PC-9 (cell line): ENCODE data around the gene SUMO2. TPM values are rescaled to one million over a fixed set of nuclear protein-coding genes. Genes with fewer than 3 reads are reported as not detected.
"Not testable (repeated sequence)": the region's sequence is repeated elsewhere in the genome, so short reads cannot be mapped to it uniquely, and the experiment has no call there.

ENCODE experiments used
- BruUV-seq: library from RNA; stranded (reverse); fragments of 400-500 nt; replicated peaks from 2 replicates; lab custom pipeline; 2021; lab: Mats Ljungman, UMichigan
- CTCF ChIA-PET: fragments of 300-600 bp; sonication (Branson Sonifier 250); formaldehyde crosslinking; loops from one replicate; lab custom pipeline; 2022; ENCODE audit warnings: antibody characterized with exemption; lab: Charles Lee
- POLR2A ChIA-PET: fragments of 300-600 bp; sonication (Branson Sonifier 250); formaldehyde crosslinking; loops from one replicate; lab custom pipeline; 2022; ENCODE audit warnings: antibody characterized with exemption; ENCODE audit not compliant: unreplicated experiment; lab: Charles Lee
- DNase-seq, 2 experiments: peaks; one replicate each; pipeline versions ENCODE4 v3.0.0 to v3.0.0-alpha.2; 2015 to 2022; ENCODE audit warnings: mixed read lengths in 1 of 2
- H2AFZ ChIP-seq: fragments of 200-600 bp; sonication (generic); 2 replicates; pipeline ENCODE4 v1.8.1; 2017; ENCODE audit warnings: antibody characterized with exemption
- H3F3A ChIP-seq: fragments of 200-600 bp; sonication (generic); 2 replicates; pipeline ENCODE4 v1.8.1; 2017; ENCODE audit warnings: antibody characterized with exemption, mild to moderate bottlenecking, low read depth; ENCODE audit not compliant: insufficient read depth
- H3K27ac ChIP-seq: fragments of 200-600 bp; sonication (generic); 2 replicates; pipeline ENCODE4 v1.6.1; 2016; ENCODE audit warnings: mixed run types
- H3K27me3 ChIP-seq: fragments of 200-600 bp; sonication (generic); 2 replicates; pipeline ENCODE4 v1.6.1; 2016; ENCODE audit warnings: low read depth, mixed run types; ENCODE audit not compliant: insufficient read depth
- H3K36me3 ChIP-seq: fragments of 200-600 bp; sonication (generic); 2 replicates; pipeline ENCODE4 v1.6.1; 2016; ENCODE audit warnings: low read depth, mixed run types
- H3K4me1 ChIP-seq: fragments of 200-600 bp; sonication (generic); replicated peaks from 2 replicates; pipeline ENCODE4 v1.6.1; 2016; ENCODE audit warnings: mixed run types; ENCODE audit not compliant: insufficient read depth
- H3K4me2 ChIP-seq: fragments of 200-600 bp; sonication (generic); 2 replicates; pipeline ENCODE4 v1.6.1; 2017; ENCODE audit warnings: mixed run types
- H3K4me3 ChIP-seq: fragments of 200-600 bp; sonication (generic); 2 replicates; pipeline ENCODE4 v1.6.1; 2016; ENCODE audit warnings: mixed run types
- H3K79me2 ChIP-seq: fragments of 200-600 bp; sonication (generic); 2 replicates; pipeline ENCODE4 v1.6.1; 2017; ENCODE audit warnings: low read depth, mixed run types
- H3K9me2 ChIP-seq: fragments of 200-600 bp; sonication (generic); 2 replicates; pipeline ENCODE4 v1.8.1; 2017; ENCODE audit warnings: mild to moderate bottlenecking; ENCODE audit not compliant: insufficient read depth
- H3K9me3 ChIP-seq: fragments of 200-600 bp; sonication (generic); 2 replicates; pipeline ENCODE4 v1.8.1; 2016; ENCODE audit warnings: low read depth; ENCODE audit not compliant: insufficient read depth
- H4K20me1 ChIP-seq: fragments of 200-600 bp; sonication (generic); 2 replicates; pipeline ENCODE4 v1.8.1; 2017; ENCODE audit not compliant: insufficient read depth
- CTCF ChIP-seq: fragments of 200-600 bp; sonication (generic); conservative IDR thresholded peaks from 2 replicates; pipeline ENCODE4 v1.6.1; 2017; ENCODE audit warnings: mixed run types, antibody characterized with exemption, mild to moderate bottlenecking, moderate library complexity
- EZH2 ChIP-seq: fragments of 200-600 bp; sonication (generic); IDR thresholded peaks from 2 replicates; pipeline ENCODE4 v1.8.0; 2017; ENCODE audit warnings: antibody characterized with exemption, low read depth
- intact Hi-C: fragments of 100-400 bp; cut with micrococcal nuclease; formaldehyde crosslinking; loops from one replicate; pipeline ENCODE4 v1.10.0; 2022; ENCODE audit not compliant: unreplicated experiment
- total RNA-seq: library from RNA; stranded (reverse); gene quantifications from 2 replicates; pipeline ENCODE4 v1.2.3, GENCODE V29; 2021

SUMO2 gene
- total RNA-seq, 1 experiment from 2014 or later, result 486 TPM

DNA sequence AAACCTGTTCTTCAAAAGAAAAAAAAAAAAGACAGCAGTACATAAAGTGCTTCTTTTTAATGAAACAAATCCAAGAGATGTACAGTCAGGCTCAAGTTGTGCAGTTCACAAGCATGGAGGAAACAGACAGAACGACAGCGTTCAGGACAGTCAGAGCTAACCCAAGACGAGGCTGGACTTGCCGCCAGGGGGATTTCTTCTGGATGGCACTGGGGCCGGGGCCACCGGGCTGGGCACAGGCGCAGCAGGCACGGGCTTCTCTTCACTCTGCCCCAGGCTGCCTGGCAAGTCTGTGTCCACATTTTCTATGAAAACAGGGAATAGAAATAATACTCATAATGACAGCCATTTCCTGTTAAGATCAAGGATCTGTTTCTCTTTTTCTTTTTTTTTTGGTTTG, 46.8 kb downstream of the SUMO2 start:
- BruUV-seq, result no TSS peak
- peaks cover 15% of the 10 kb centered on the region; the same call in 1 of the 2 replicates for H3K4me1 ChIP-seq

DNA sequence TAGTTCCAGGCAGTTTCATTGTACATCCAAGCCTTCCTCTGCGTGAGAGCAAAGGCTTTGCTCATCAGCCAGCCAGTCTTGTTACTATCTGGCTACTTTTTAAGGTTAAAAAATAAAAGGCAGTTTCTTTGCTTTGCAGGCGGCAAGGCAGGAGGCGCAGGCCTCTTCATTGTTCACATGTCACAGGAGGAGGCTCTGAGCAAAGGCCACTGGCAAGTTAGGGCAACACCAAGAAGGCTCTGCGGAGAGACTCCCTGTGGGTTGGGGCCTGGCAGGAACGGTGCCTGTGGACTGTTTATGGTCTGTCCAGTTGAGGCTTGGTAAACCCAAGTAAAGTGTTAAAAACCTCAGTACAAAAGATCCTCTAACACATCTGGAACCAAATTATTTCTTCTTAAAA, 47.3 kb downstream of the SUMO2 start:
- DNase-seq, result no peak
- TF ChIP-seq EZH2 (no peak), CTCF (no peak)
- peaks cover 22% of the 10 kb centered on the region for H3K79me2 ChIP-seq

More for the DNA sequence above, 46.8 kb downstream of the SUMO2 start:
- Histone ChIP-seq H3K27ac (0 out of 2 replicates have a peak overlapping the region, but pooled peaks have one; percentile 18), H3K79me2 (peaks cover 17% of the 10 kb centered on the region), H3F3A (peaks cover 84% of the 10 kb centered on the region), H3K4me3 (no peak overlapping the region), H3K36me3 (peaks cover 16% of the 10 kb centered on the region), H3K9me2 (no peaks in the 10 kb centered on the region), H2AFZ (no peak overlapping the region), H3K27me3 (no peaks in the 10 kb centered on the region), H3K9me3 (no peaks in the 10 kb centered on the region), H3K4me2 (no peak overlapping the region), H4K20me1 (no peaks in the 10 kb centered on the region)
- no peak for DNase-seq
- CTCF ChIA-PET, result interaction anchor here (0.7 kb wide), 1 partner anchor 14 kb away, joined by 6 read pairs; no protein-coding TSS in a partner anchor
- POLR2A ChIA-PET, result no interaction called here
- intact Hi-C loops, result loop anchor here (2.0 kb wide), 1 partner anchor 19 kb away; the partner anchor contains the start of gene JPT1
- TF ChIP-seq CTCF, result no peak
- no peak for TF ChIP-seq EZH2

GRCh38 chr17:75133607-75134347, 49.0 kb downstream of the SUMO2 start:
- H3K4me3 ChIP-seq, H3K9me3 ChIP-seq, BruUV-seq, H2AFZ ChIP-seq, H3K9me2 ChIP-seq, H4K20me1 ChIP-seq, H3K27me3 ChIP-seq, H3K36me3 ChIP-seq, CTCF ChIA-PET: not testable (repeated sequence)
- peak overlapping the region; percentile 33; the same call in 1 of the 2 replicates for H3K27ac ChIP-seq
- H3K4me1 ChIP-seq, result peaks cover 20% of the 10 kb centered on the region
- peak overlapping the region; percentile 28; the same call in 1 of the 2 replicates for H3K4me2 ChIP-seq
- peaks cover 78% of the 10 kb centered on the region for H3F3A ChIP-seq
- POLR2A ChIA-PET, result interaction anchor here (0.6 to 1.0 kb wide), 3 partner anchors 9 to 137 kb away, joined by 5 to 8 read pairs (median 5); partner anchors contain the start of gene MIF4GD
- DNase-seq, result peak; percentile 45 to 70
- H3K79me2 ChIP-seq, result peaks cover 31% of the 10 kb centered on the region
- intact Hi-C loops, result loop anchor here (2.0 kb wide), 1 partner anchor 21 kb away; the partner anchor contains the start of gene JPT1

More for the DNA sequence above, 47.3 kb downstream of the SUMO2 start:
- Histone ChIP-seq H3K9me3 (no peaks in the 10 kb centered on the region), H3K4me2 (no peak overlapping the region), H4K20me1 (no peaks in the 10 kb centered on the region; the same call in 1 of the 2 replicates), H3K27me3 (no peaks in the 10 kb centered on the region), H3K9me2 (no peaks in the 10 kb centered on the region), H3K4me3 (no peak overlapping the region), H2AFZ (no peak overlapping the region), H3F3A (peaks cover 80% of the 10 kb centered on the region), H3K4me1 (peaks cover 17% of the 10 kb centered on the region), H3K27ac (peak overlapping the region; percentile 31; the same call in 1 of the 2 replicates), H3K36me3 (peaks cover 11% of the 10 kb centered on the region; the same call in 1 of the 2 replicates)
- intact Hi-C loops, result loop anchor here (2.0 kb wide), 1 partner anchor 19 kb away; the partner anchor contains the start of gene JPT1
- ChIA-PET CTCF (interaction anchor here (0.7 kb wide), 1 partner anchor 15 kb away, joined by 6 read pairs; no protein-coding TSS in a partner anchor), POLR2A (no interaction called here)
- BruUV-seq, result no TSS peak
